NCI-H146 (cell line): ENCODE results near the gene MLEC.
A peak's percentile ranks its signal among the peaks of the same experiment; 100 is the strongest.
"Not testable (repeated sequence)": the region's sequence is repeated elsewhere in the genome, so short reads cannot be mapped to it uniquely, and the experiment has no call there.

Source experiments
- DNase-seq: peaks from one replicate; lab custom pipeline; 2025; lab: John Stamatoyannopoulos, UW

Gene MLEC

GRCh38 chr12:120720987-120721801 is 34.2 kb downstream of the MLEC start:
- DNase-seq, result no peak

GRCh38 chr12:120721866-120722265 is 34.9 kb downstream of the MLEC start:
- no peak for DNase-seq

GRCh38 chr12:120722784-120723183 is 35.8 kb downstream of the MLEC start:
- DNase-seq, result no peak

- DNase-seq, result no peak
These were observed 37.8 kb downstream of the MLEC start for GRCh38 chr12:120724720-120725119.

GRCh38 chr12:120725151-120725658 is 38.3 kb downstream of the MLEC start:
- no peak for DNase-seq

GRCh38 chr12:120725659-120726509 is 38.9 kb downstream of the MLEC start, which contains the start of gene ACADS:
Gene ACADS (plus strand): TSS chr12:120725826. CDS start chr12:120725886, 60 bp downstream.
- DNase-seq, result peak; percentile 92

GRCh38 chr12:120726510-120726793 is 39.5 kb downstream of the MLEC start:
- DNase-seq, result no peak

GRCh38 chr12:120726961-120727360 is 40.0 kb downstream of the MLEC start:
- DNase-seq, result no peak

- DNase-seq, result not testable (repeated sequence)
These were observed 45.2 kb downstream of the MLEC start for GRCh38 chr12:120732198-120732597.

GRCh38 chr12:120733574-120733973 is 46.6 kb downstream of the MLEC start:
- DNase-seq, result no peak

GRCh38 chr12:120734210-120734609 is 47.3 kb downstream of the MLEC start:
- DNase-seq, result no peak

GRCh38 chr12:120735181-120735580 is 48.2 kb downstream of the MLEC start:
- DNase-seq, result no peak

GRCh38 chr12:120736404-120737331 is 49.7 kb downstream of the MLEC start:
- DNase-seq, result no peak

- DNase-seq, result no peak
These were observed 50.8 kb downstream of the MLEC start for GRCh38 chr12:120737557-120738251.

- DNase-seq, result no peak
These were observed 51.5 kb downstream of the MLEC start for GRCh38 chr12:120738252-120739030.

GRCh38 chr12:120739031-120739762 is 52.2 kb downstream of the MLEC start:
- no peak for DNase-seq

GRCh38 chr12:120739821-120740613 is 53.1 kb downstream of the MLEC start:
- DNase-seq, result no peak

- DNase-seq, result no peak
These were observed 53.9 kb downstream of the MLEC start for GRCh38 chr12:120740871-120741270.
